ENCODE results near the gene CDC25C. TPM values are rescaled to one million over a fixed set of nuclear protein-coding genes. Genes with fewer than 3 reads are reported as not detected.

CDC25C gene
- polyA plus RNA-seq, 2 of the 4 experiments (the other 2 are of a cell fraction): 12.6 to 19.3 TPM

DNA sequence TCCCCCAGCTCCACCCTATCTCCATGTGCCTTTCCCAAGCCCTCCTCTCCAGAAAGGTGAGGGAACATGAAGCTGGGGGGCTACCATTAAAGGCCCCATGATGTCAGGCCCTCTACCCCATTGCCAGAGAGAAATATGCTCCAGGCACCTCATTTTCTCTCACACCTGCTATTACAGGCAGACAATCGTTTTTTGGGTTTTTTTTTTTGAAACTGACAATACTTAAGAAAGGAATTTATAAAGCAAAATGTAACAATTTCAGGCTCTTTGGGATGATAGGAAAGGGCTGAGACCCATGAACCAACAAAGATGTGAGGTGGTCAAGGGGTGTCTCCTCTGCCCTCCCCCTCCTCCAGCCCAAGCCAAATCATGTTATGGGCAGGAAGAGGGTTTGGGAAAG lies 55.7 kb downstream of the CDC25C start:
- no peak for ATAC-seq
- CTCF ChIA-PET: interaction anchor here (1.0 to 2.0 kb wide), 3 partner anchors 25 to 96 kb away, joined by 3 to 8 read pairs (median 6); no protein-coding TSS in a partner anchor
- H3K4me1 ChIP-seq: no peaks in the 10 kb centered on the region
- POLR2A ChIA-PET: no interaction called here
- DNase-seq (ENCODE audit: low read depth in 1 of 2, low spot score in 1 of 2): no peak
- FAIRE-seq: no peak
- no peaks in the 10 kb centered on the region for H3K9me3 ChIP-seq
- no peak for TF ChIP-seq ESRRA (IDR thresholded peaks at IDR 0.05; ENCODE audit: borderline replicate concordance, low read length)
- no peak for TF ChIP-seq POLR2A (IDR thresholded peaks at IDR 0.05; ENCODE audit: low read length)
- TF ChIP-seq KDM5A (IDR thresholded peaks at IDR 0.05): no peak
- no peak for TF ChIP-seq EP300 (IDR thresholded peaks at IDR 0.05)
- TF ChIP-seq RAD21 (conservative IDR thresholded peaks at IDR 0.05 in 1 of 2, IDR thresholded peaks at IDR 0.05 in 1 of 2): no peak
- no peak for TF ChIP-seq EHMT2 (IDR thresholded peaks at IDR 0.05; ENCODE audit: low read depth)
- TF ChIP-seq MAZ (IDR thresholded peaks at IDR 0.05; ENCODE audit: borderline replicate concordance, low read depth, low read length): no peak
- TF ChIP-seq CBX8 (IDR thresholded peaks at IDR 0.05): no peak
- TF ChIP-seq BHLHE40 (IDR thresholded peaks at IDR 0.05; ENCODE audit: low read depth, low read length): no peak
- no peak for TF ChIP-seq JUN (IDR thresholded peaks at IDR 0.05)
- no peak for TF ChIP-seq REST (IDR thresholded peaks at IDR 0.05)
- no peak overlapping the region for H3K27ac ChIP-seq
- no peak overlapping the region for H3K4me2 ChIP-seq
- H3K4me3 ChIP-seq: no peak overlapping the region
- WGBS (ENCODE audit: missing lambda C conversion rate): 6% methylated on average over 1 of the region's 1 CpG

DNA sequence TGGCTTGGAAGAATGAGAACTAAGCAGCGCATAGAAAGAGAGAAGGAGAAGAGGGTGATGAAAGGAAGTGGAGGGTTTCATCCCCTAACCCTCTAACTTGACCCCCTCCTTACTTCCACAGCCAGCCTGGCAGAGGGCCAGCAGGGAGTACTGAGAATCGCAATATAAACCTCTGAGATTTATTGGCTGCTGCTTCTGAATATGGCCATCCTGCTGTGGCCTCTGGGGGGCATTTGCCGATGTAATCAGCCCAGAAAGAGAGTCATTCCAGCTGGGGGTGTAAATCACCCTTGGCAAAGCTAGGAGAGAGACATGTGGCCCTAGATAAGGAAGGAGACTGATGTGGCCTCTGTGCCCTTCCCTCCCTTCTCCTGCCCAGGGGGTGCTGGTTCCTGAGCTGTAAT lies 56.2 kb downstream of the CDC25C start:
- ATAC-seq: peak; percentile 35 to 46; a peak in 4 of 6 replicates
- 59% methylated on average over 3 of the region's 3 CpGs for WGBS (ENCODE audit: missing lambda C conversion rate)
- POLR2A ChIA-PET: no interaction called here

DNA sequence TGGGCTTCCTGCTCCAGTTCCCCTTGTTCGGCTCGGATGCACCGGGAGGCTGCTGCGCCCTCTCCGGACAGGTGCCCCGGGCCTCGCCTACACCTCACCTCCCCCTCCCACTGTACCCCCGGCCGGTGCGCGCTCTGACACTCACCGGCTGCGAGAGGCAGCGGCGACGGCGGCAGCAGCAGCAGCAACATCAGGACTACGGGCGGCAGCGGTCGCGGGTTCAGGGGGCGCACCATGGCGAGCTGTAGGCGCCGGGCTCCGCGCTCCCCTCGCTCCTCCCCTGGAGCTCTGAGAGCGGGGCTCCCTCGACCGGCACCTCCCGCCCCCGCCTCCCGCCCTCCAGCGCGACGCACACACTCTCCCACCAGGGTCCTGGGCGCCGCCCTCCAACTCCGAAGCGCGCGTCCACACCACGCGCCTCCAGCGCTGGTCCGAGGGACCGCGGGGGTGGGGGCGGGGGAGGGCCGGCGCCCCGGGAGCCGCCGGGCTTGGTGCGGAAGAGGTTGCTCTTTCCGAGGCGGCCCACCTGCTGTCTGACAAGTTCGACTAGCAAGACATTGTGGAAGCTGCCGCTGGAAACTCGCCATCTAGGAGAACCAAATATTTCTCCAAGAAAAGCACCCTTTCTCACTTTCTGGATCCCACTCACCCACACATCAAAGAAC lies 57.3 kb downstream of the CDC25C start, which contains the start of gene GFRA3:
GFRA3 (minus strand) TSS at position 433 of the 665 bp plus-strand sequence; CDS start at position 236, 197 bp downstream.
- ChIA-PET CTCF (interaction anchor here (1.0 to 1.3 kb wide), 2 partner anchors 9 to 78 kb away, joined by 3 to 4 read pairs; partner anchors contain the start of gene KDM3B), POLR2A (no interaction called here)
- H3K4me1 ChIP-seq: no peaks in the 10 kb centered on the region
- H3K4me2 ChIP-seq: no peak within 1 kb of the TSS
- no peak within 1 kb of the TSS for H3K4me3 ChIP-seq
- DNase-seq (ENCODE audit: low read depth in 1 of 2, low spot score in 1 of 2) (no peak), FAIRE-seq (no peak), ATAC-seq (no peak; a peak in 1 of 6 replicates)
- 71% methylated on average over 38 of the region's 62 CpGs for WGBS (ENCODE audit: missing lambda C conversion rate)
- no peak for TF ChIP-seq MAZ (IDR thresholded peaks at IDR 0.05; ENCODE audit: borderline replicate concordance, low read depth, low read length)
- no peak for TF ChIP-seq ESRRA (IDR thresholded peaks at IDR 0.05; ENCODE audit: borderline replicate concordance, low read length)
- TF ChIP-seq ZSCAN20 (CRISPR knock-in tag; IDR thresholded peaks at IDR 0.05): no peak
- no peak for TF ChIP-seq ZC3H11A (IDR thresholded peaks at IDR 0.05)
- no peak for TF ChIP-seq HMGXB4 (CRISPR knock-in tag; IDR thresholded peaks at IDR 0.05; ENCODE audit: borderline replicate concordance)
- TF ChIP-seq BCL3 (IDR thresholded peaks at IDR 0.05): no peak
- no peak for TF ChIP-seq HDAC2 (IDR thresholded peaks at IDR 0.05)
- no peak for TF ChIP-seq USF2 (IDR thresholded peaks at IDR 0.05)
- no peak for TF ChIP-seq CBX8 (IDR thresholded peaks at IDR 0.05)
- TF ChIP-seq REST (IDR thresholded peaks at IDR 0.05): no peak
- TF ChIP-seq JUN (IDR thresholded peaks at IDR 0.05): no peak
- TF ChIP-seq ZFP36 (IDR thresholded peaks at IDR 0.05; ENCODE audit: borderline replicate concordance, partially characterized antibody): no peak
- no peak for TF ChIP-seq RNF2 (IDR thresholded peaks at IDR 0.05; ENCODE audit: borderline replicate concordance, low read depth)
- no peaks in the 10 kb centered on the region for H3K9me3 ChIP-seq
- no peak within 1 kb of the TSS for H3K27ac ChIP-seq

More for the DNA sequence above, 56.2 kb downstream of the CDC25C start:
- CTCF ChIA-PET: interaction anchor here (1.1 to 2.0 kb wide), 3 partner anchors 52 to 96 kb away, joined by 3 to 8 read pairs (median 4); partner anchors contain the start of gene KDM3B
- Histone ChIP-seq H3K4me3 (no peak overlapping the region), H3K27ac (no peak overlapping the region), H3K4me1 (no peaks in the 10 kb centered on the region), H3K9me3 (no peaks in the 10 kb centered on the region), H3K4me2 (no peak overlapping the region)
- FAIRE-seq (no peak), DNase-seq (ENCODE audit: low read depth in 1 of 2, low spot score in 1 of 2) (no peak)
- TF ChIP-seq FOSB (CRISPR knock-in tag; IDR thresholded peaks at IDR 0.05) (no peak), RARB (CRISPR knock-in tag; IDR thresholded peaks at IDR 0.05) (no peak), ZNF302 (CRISPR knock-in tag; IDR thresholded peaks at IDR 0.05) (no peak), HDAC2 (IDR thresholded peaks at IDR 0.05) (no peak)

Data from A549 (cell line).